ENCODE measurements around the gene TSHZ1. TPM values are rescaled to one million over a fixed set of nuclear protein-coding genes. Genes with fewer than 3 reads are reported as not detected.

Gene TSHZ1
- total and polyA plus RNA-seq, 4 donors = 6.2 to 19.9 (median 11.2) TPM

DNA sequence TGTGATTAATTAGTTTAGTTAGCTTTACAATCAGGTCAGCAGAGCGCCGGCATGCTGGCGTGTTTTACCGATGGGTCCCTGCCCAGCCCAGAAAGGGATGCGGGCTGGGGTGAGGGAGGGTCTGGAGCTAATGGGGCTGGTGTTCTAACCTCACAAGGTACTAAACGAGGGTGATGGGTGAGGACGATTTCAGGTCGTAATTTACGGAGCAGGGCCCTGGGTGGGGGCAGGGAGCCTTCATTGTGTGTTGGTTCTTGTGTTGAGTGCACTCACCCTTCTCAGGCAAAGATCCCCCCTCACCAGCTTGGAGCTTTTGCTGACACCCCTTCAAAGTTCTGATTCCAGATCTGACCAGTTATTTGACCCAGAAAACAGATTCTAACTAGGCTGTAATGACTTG lies 41.2 kb upstream of the TSHZ1 start:
- TF ChIP-seq, protein P1, sequence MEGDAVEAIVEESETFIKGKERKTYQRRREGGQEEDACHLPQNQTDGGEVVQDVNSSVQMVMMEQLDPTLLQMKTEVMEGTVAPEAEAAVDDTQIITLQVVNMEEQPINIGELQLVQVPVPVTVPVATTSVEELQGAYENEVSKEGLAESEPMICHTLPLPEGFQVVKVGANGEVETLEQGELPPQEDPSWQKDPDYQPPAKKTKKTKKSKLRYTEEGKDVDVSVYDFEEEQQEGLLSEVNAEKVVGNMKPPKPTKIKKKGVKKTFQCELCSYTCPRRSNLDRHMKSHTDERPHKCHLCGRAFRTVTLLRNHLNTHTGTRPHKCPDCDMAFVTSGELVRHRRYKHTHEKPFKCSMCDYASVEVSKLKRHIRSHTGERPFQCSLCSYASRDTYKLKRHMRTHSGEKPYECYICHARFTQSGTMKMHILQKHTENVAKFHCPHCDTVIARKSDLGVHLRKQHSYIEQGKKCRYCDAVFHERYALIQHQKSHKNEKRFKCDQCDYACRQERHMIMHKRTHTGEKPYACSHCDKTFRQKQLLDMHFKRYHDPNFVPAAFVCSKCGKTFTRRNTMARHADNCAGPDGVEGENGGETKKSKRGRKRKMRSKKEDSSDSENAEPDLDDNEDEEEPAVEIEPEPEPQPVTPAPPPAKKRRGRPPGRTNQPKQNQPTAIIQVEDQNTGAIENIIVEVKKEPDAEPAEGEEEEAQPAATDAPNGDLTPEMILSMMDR (IDR thresholded peaks at IDR 0.05; ENCODE audit: control extremely low read depth, extremely low read depth) = no peak
- 80 to 84% methylated on average over 9 of the region's 9 CpGs for WGBS, 2 donors
- DNase-seq (peak in 2 of 3 donors; percentile 31 to 44), ATAC-seq (ENCODE audit: insufficient read depth, low FRiP score) (no peak)
- Histone ChIP-seq H3K27ac (ENCODE audit: low read depth in 1 of 2, low read length in 1 of 2) (no peak overlapping the region), H3K36me3 (ENCODE audit: control insufficient read depth in 4 of 4, insufficient read depth in 4 of 4, low read length in 4 of 4) (no peaks in the 10 kb centered on the region), H3K27me3 (ENCODE audit: control insufficient read depth in 3 of 3, insufficient read depth in 3 of 3, low read length in 2 of 3) (no peaks in the 10 kb centered on the region), H3K9ac (ENCODE audit: insufficient read depth in 1 of 2, low read length in 2 of 2) (no peak overlapping the region), H3K4me1 (ENCODE audit: control insufficient read depth in 5 of 5, insufficient read depth in 5 of 5, low read length in 5 of 5) (peaks cover 0 to 8% (median 0%) of the 10 kb centered on the region in 5 donors), H3K4me3 (no peak overlapping the region), H3K9me3 (ENCODE audit: control insufficient read depth in 4 of 4, insufficient read depth in 3 of 4, low read length in 3 of 4) (peaks cover 0 to 2% (median 0%) of the 10 kb centered on the region in 4 donors)

DNA sequence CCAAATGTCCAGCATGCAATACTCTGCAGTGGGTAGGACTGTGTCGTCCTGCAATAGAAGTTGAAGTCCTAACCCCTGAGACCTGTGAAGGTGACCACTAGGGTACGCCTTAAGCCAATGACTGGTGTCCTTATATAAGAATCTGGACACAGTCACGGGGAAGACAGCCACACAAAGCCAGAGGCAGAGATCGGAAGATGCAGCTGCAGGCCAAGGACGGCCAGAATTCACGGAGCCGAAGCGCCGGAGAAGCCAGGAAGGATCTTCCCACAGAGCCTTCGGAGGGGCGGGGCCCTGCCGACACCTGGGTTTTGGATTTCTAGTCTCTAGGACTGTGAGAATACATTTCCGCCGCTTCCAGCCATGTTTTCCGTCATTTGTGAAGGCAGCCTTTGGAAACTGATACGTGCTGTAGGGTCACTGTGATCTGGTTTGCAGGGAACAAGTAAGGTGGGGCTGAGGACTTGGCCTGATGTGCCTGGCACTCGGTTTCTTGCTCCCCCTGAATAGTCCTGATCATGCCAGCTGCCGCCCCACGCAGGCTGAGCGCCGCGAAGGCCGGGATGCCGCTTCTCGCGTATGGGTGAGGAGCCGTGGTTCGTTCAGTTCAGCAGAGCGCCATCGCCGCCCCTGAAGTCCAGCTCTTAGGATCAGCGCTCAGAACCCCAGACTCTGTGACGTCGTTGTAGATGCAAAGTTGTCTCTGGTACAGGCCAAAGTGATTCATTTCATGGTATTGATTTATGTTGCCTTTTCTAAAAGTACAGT lies 40.4 kb upstream of the TSHZ1 start:
- DNase-seq (no peak), ATAC-seq (ENCODE audit: insufficient read depth, low FRiP score) (no peak)
- H3K4me1 ChIP-seq (ENCODE audit: control insufficient read depth in 5 of 5, insufficient read depth in 5 of 5, low read length in 5 of 5) = peaks cover 0 to 8% (median 0%) of the 10 kb centered on the region in 5 donors
- H3K27ac ChIP-seq (ENCODE audit: low read depth in 1 of 2, low read length in 1 of 2) = peak overlapping the region in 1 of 2 donors; percentile 58
- 95 to 96% methylated on average over 34 of the region's 34 CpGs for WGBS, 2 donors
- TF ChIP-seq, protein P1 (IDR thresholded peaks at IDR 0.05; ENCODE audit: control extremely low read depth, extremely low read depth) = no peak
- no peak overlapping the region for H3K4me3 ChIP-seq
- no peaks in the 10 kb centered on the region for H3K27me3 ChIP-seq (ENCODE audit: control insufficient read depth in 3 of 3, insufficient read depth in 3 of 3, low read length in 2 of 3)
- no peaks in the 10 kb centered on the region for H3K36me3 ChIP-seq (ENCODE audit: control insufficient read depth in 4 of 4, insufficient read depth in 4 of 4, low read length in 4 of 4)
- no peaks in the 10 kb centered on the region for H3K9me3 ChIP-seq (ENCODE audit: control insufficient read depth in 4 of 4, insufficient read depth in 3 of 4, low read length in 3 of 4)
- no peak overlapping the region for H3K9ac ChIP-seq (ENCODE audit: insufficient read depth in 1 of 2, low read length in 2 of 2)

DNA sequence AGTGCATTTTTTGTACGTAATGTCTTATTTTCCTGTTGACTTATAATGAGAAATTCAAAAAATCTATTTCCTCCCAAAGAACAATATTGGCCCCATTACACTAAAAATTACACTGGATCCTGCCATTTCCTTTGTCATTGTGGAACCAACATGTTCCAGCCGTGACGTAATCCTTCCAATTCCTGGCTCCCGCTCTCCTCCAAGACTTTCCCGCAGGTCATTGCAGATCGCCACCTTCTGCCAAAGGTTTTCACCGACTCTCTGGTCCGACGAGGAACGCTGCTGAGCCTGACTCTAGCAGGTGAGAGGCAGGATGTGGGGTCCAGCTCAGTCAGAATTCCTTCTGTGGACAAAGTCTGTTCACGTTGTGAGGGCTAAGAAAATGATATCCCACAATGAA lies 39.7 kb upstream of the TSHZ1 start:
- Histone ChIP-seq H3K36me3 (ENCODE audit: control insufficient read depth in 4 of 4, insufficient read depth in 4 of 4, low read length in 4 of 4) (no peaks in the 10 kb centered on the region), H3K27ac (ENCODE audit: low read depth in 1 of 2, low read length in 1 of 2) (peak overlapping the region in 1 of 2 donors; percentile 11), H3K27me3 (ENCODE audit: control insufficient read depth in 3 of 3, insufficient read depth in 3 of 3, low read length in 2 of 3) (no peaks in the 10 kb centered on the region), H3K9me3 (ENCODE audit: control insufficient read depth in 4 of 4, insufficient read depth in 3 of 4, low read length in 3 of 4) (no peaks in the 10 kb centered on the region), H3K4me1 (ENCODE audit: control insufficient read depth in 5 of 5, insufficient read depth in 5 of 5, low read length in 5 of 5) (peaks cover 0 to 8% (median 0%) of the 10 kb centered on the region in 5 donors), H3K9ac (ENCODE audit: insufficient read depth in 1 of 2, low read length in 2 of 2) (no peak overlapping the region), H3K4me3 (no peak overlapping the region)
- TF ChIP-seq, protein P1 (IDR thresholded peaks at IDR 0.05; ENCODE audit: control extremely low read depth, extremely low read depth) = no peak
- DNase-seq (no peak), ATAC-seq (ENCODE audit: insufficient read depth, low FRiP score) (no peak)
- WGBS, 2 donors = 92 to 94% methylated on average over 11 of the region's 11 CpGs
